ENCODE results near the gene FCER1G.

DNA sequence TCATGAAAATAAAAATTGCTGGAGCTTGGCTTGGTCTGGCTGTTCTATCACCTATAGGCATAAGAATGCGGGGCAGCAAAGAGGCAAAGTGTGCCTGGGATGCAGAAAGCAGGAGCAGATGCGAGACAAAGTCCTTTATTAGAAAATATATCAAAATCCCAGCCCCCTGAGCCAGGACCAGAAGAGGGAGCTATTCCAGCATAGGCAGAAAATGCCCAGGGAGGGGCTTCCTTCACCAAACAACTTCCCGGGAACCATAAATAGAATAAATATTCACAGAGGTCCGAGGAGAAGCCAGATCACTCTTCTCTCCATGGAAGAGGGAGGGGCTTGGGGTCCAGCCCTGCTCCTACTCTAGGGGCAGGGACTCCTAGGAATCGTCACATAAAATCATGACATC lies 43.9 kb upstream of the FCER1G start:
- no peak for TF ChIP-seq POLR2AphosphoS5 (IDR thresholded peaks at IDR 0.05)
- TF ChIP-seq, protein P1, sequence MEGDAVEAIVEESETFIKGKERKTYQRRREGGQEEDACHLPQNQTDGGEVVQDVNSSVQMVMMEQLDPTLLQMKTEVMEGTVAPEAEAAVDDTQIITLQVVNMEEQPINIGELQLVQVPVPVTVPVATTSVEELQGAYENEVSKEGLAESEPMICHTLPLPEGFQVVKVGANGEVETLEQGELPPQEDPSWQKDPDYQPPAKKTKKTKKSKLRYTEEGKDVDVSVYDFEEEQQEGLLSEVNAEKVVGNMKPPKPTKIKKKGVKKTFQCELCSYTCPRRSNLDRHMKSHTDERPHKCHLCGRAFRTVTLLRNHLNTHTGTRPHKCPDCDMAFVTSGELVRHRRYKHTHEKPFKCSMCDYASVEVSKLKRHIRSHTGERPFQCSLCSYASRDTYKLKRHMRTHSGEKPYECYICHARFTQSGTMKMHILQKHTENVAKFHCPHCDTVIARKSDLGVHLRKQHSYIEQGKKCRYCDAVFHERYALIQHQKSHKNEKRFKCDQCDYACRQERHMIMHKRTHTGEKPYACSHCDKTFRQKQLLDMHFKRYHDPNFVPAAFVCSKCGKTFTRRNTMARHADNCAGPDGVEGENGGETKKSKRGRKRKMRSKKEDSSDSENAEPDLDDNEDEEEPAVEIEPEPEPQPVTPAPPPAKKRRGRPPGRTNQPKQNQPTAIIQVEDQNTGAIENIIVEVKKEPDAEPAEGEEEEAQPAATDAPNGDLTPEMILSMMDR (IDR thresholded peaks at IDR 0.05): no peak
